SK-N-MC (cell line): Measurements from ENCODE around the gene PTPN4.

Experiments
- EZH2 ChIP-seq: fragments of 200-600 bp; sonication (generic); IDR thresholded peaks from one replicate; pipeline ENCODE4 v1.6.1; 2017; ENCODE audit warnings: antibody characterized with exemption
- FOXP2 ChIP-seq: optimal IDR thresholded peaks from 2 replicates; pipeline ENCODE3; 2011; ENCODE audit warnings: mild to moderate bottlenecking, moderate library complexity; ENCODE audit not compliant: insufficient read depth; ENCODE audit errors: extremely low read length, control extremely low read depth
- POLR2AphosphoS5 ChIP-seq: IDR thresholded peaks from 2 replicates; pipeline ENCODE4 v1.6.1; 2012; ENCODE audit warnings: mild to moderate bottlenecking, low read depth, low read length, borderline replicate concordance

DNA sequence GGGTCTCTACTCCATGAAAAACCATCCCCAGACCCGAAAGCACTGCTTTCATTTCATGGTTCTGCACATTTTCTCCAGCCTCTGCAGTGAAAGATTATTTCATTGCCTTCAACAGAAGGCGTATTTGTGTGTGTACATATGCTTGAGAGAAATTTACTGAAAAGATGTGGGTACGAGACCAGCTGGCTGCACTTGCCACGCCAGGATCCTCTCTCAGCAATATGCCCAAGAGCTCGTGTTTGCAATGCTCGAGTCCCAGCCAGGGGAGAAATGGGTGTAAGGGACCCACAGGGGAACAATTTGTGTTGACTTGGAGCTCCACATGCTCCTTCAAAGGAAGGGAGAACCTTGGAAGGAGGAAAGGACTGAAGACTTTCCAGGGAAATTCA, 43.4 kb upstream of the PTPN4 start:
- TF ChIP-seq EZH2, result no peak
- TF ChIP-seq POLR2AphosphoS5, result no peak
- no peak for TF ChIP-seq FOXP2
